MM.1S (cell line): Measurements from ENCODE around the gene EFEMP1.

Experiments used
- CTCF ChIP-seq: fragments of 300-600 bp; sonication (generic); IDR thresholded peaks from 2 replicates; pipeline ENCODE4 v1.5.1; 2016; ENCODE audit warnings: antibody characterized with exemption, low read length, mixed read lengths
- EZH2 ChIP-seq: fragments of 300-600 bp; sonication (generic); optimal IDR thresholded peaks from 2 replicates; pipeline ENCODE3; 2017; ENCODE audit warnings: low read depth, mild to moderate bottlenecking, antibody characterized with exemption, low read length, mixed read lengths
- EZH2phosphoT487 ChIP-seq: fragments of 300-600 bp; sonication (generic); IDR thresholded peaks from 2 replicates; pipeline ENCODE4 v1.6.1; 2018; ENCODE audit warnings: antibody characterized with exemption, low read length

- TF ChIP-seq CTCF (no peak), EZH2 (no peak), EZH2phosphoT487 (no peak)
Observed at GRCh38 chr2:55869637-55870325, 53.8 kb downstream of the EFEMP1 start.
